Esophagus squamous epithelium (tissue), 5 donors: ENCODE results near the gene ADAMTS3. TPM values are rescaled to one million over a fixed set of nuclear protein-coding genes. Genes with fewer than 3 reads are reported as not detected.

Experiments
- DNase-seq: peaks from one replicate; lab custom pipeline; 2025; lab: John Stamatoyannopoulos, UW
- H3K27ac ChIP-seq, 4 donors: fragments of 200-600 bp; sonication (generic); one replicate each; pipeline ENCODE4 v1.5.1; 2016 to 2019; ENCODE audit warnings: mild to moderate bottlenecking in 1 of 4
- H3K27me3 ChIP-seq, 4 donors: fragments of 200-600 bp; sonication (generic); 1 replicate in 3 of 4; 2 replicates in 1 of 4; pipeline versions ENCODE4 v1.5.1 to v1.6.0; 2017 to 2021; ENCODE audit warnings: antibody characterized with exemption in 1 of 4
- H3K36me3 ChIP-seq, 3 donors: fragments of 200-600 bp; sonication (generic); one replicate each; pipeline ENCODE4 v1.5.1; 2016 to 2019
- H3K4me1 ChIP-seq, 3 donors: fragments of 200-600 bp; sonication (generic); one replicate each; pipeline ENCODE4 v1.5.1; 2017 to 2019
- H3K4me3 ChIP-seq, 4 donors: fragments of 200-600 bp; sonication (generic); 1 replicate in 3 of 4; 2 replicates in 1 of 4; pipeline ENCODE4 v1.5.1; 2016 to 2019; ENCODE audit warnings: mild to moderate bottlenecking in 2 of 4, moderate library complexity in 1 of 4
- H3K9me3 ChIP-seq, 3 donors: fragments of 200-600 bp; sonication (generic); one replicate each; pipeline ENCODE4 v1.5.1; 2016 to 2019
- POLR2A ChIP-seq, 4 donors: fragments of 450-650 bp; IDR thresholded peaks; one replicate each; pipeline ENCODE4 v1.6.1; 2017; ENCODE audit warnings: antibody characterized with exemption in 4 of 4, mild to moderate bottlenecking in 4 of 4, moderate library complexity in 3 of 4
- WGBS, 2 donors: methylation state at CpG; one replicate each; pipeline ENCODE4 v1.1.5; 2018; 5-methylcytosine and 5-hydroxymethylcytosine counted together
- intact Hi-C: fragments of 100-400 bp; cut with DNase I; formaldehyde crosslinking; loops from one replicate; pipeline ENCODE4 v1.15.0; 2022
- total RNA-seq, 4 donors: library from RNA; depleted of rRNA; stranded (reverse); fragments of >200 nt; gene quantifications; one replicate each; pipeline ENCODE4 v1.1.0, GENCODE V29; 2016
- TF ChIP-seq, protein P1 (sequence below), 6 experiments: fragments of 450-650 bp in 4 of 6; fragments of 200-600 bp in 2 of 6; sonication (generic) in 2 of 6; IDR thresholded peaks; one replicate each; pipeline ENCODE4 v1.5.1; 2016 to 2019; ENCODE audit warnings: antibody characterized with exemption in 6 of 6, mild to moderate bottlenecking in 4 of 6, moderate library complexity in 4 of 6
- donor health status: DM: yes; HTN: yes; CAD: no.

Gene ADAMTS3
- total RNA-seq, 4 donors from 2014 or later: 0.15 to 0.57 (median 0.18) TPM; not detected in 1

- H3K27ac ChIP-seq: no peak overlapping the region
- TF ChIP-seq POLR2A (IDR thresholded peaks at IDR 0.05): no peak
- TF ChIP-seq, protein P1, sequence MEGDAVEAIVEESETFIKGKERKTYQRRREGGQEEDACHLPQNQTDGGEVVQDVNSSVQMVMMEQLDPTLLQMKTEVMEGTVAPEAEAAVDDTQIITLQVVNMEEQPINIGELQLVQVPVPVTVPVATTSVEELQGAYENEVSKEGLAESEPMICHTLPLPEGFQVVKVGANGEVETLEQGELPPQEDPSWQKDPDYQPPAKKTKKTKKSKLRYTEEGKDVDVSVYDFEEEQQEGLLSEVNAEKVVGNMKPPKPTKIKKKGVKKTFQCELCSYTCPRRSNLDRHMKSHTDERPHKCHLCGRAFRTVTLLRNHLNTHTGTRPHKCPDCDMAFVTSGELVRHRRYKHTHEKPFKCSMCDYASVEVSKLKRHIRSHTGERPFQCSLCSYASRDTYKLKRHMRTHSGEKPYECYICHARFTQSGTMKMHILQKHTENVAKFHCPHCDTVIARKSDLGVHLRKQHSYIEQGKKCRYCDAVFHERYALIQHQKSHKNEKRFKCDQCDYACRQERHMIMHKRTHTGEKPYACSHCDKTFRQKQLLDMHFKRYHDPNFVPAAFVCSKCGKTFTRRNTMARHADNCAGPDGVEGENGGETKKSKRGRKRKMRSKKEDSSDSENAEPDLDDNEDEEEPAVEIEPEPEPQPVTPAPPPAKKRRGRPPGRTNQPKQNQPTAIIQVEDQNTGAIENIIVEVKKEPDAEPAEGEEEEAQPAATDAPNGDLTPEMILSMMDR (IDR thresholded peaks at IDR 0.05): no peak
- WGBS, 2 donors: 86 to 88% methylated on average over 2 to 3 of the region's 3 CpGs
- H3K36me3 ChIP-seq: no peaks in the 10 kb centered on the region
- no peak for DNase-seq
- H3K4me3 ChIP-seq: no peak overlapping the region
- H3K9me3 ChIP-seq: no peaks in the 10 kb centered on the region
- no peaks in the 10 kb centered on the region for H3K27me3 ChIP-seq
- intact Hi-C loops: no loop called here
- H3K4me1 ChIP-seq: no peaks in the 10 kb centered on the region
These were observed 285.7 kb downstream of the ADAMTS3 start for GRCh38 chr4:72283357-72283756.

DNA sequence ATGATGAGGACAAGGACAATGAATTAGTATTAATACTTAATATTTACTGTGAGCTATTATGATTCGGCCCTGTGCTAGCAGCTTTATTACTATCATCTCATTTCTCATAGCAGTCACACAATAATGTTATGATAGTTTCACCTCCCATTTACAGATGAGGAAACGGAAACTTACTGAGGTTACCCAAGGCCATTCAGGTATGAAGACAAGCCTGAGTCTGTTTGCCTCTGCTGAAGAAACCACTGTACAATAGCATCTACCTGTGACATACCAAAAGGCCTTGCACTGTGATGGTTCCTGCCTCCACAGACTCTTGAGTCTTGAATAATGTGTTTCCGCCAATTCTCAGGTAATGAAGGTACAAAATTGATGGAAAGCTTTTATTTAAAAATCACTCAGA is 288.8 kb downstream of the ADAMTS3 start:
- Histone ChIP-seq H3K4me1 (no peaks in the 10 kb centered on the region), H3K36me3 (no peaks in the 10 kb centered on the region), H3K9me3 (no peaks in the 10 kb centered on the region), H3K27ac (no peak overlapping the region), H3K27me3 (no peaks in the 10 kb centered on the region), H3K4me3 (no peak overlapping the region)
- no peak for TF ChIP-seq POLR2A (IDR thresholded peaks at IDR 0.05)
- TF ChIP-seq, protein P1 (IDR thresholded peaks at IDR 0.05): no peak
- intact Hi-C loops: no loop called here
- WGBS, 2 donors: 86 to 90% methylated on average over 3 of the region's 3 CpGs
- no peak for DNase-seq

GRCh38 chr4:72275381-72275780 is 293.6 kb downstream of the ADAMTS3 start:
- Histone ChIP-seq H3K27me3 (no peaks in the 10 kb centered on the region), H3K27ac (no peak overlapping the region), H3K9me3 (peaks cover 0 to 4% (median 0%) of the 10 kb centered on the region in 3 donors), H3K4me1 (no peaks in the 10 kb centered on the region), H3K36me3 (no peaks in the 10 kb centered on the region), H3K4me3 (no peak overlapping the region)
- intact Hi-C loops: no loop called here
- 79 to 87% methylated on average over 1 of the region's 1 CpG for WGBS, 2 donors
- TF ChIP-seq, protein P1 (IDR thresholded peaks at IDR 0.05): no peak
- TF ChIP-seq POLR2A (IDR thresholded peaks at IDR 0.05): no peak
- DNase-seq: no peak

DNA sequence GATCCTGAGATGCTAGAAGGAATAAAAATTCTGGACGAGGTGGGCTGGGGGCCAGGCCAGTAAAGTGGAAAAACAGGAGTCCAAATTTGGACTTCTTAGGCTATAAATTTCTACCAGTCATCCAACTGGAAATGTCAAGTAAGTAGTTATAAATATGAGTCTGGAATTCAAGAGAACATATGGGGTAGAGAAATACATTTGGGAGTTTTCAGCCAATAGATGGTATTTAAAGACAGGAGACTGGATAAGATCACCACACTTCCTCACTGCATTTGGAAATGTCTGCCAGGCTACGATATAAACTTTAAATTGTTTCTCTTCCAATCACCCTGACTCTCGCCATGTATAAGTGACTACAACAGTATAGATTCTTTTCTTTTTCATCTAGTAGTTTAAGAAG is 294.8 kb downstream of the ADAMTS3 start:
- Histone ChIP-seq H3K4me1 (no peaks in the 10 kb centered on the region), H3K27me3 (no peaks in the 10 kb centered on the region), H3K27ac (no peak overlapping the region), H3K36me3 (no peaks in the 10 kb centered on the region), H3K4me3 (no peak overlapping the region), H3K9me3 (peaks cover 0 to 4% (median 0%) of the 10 kb centered on the region in 3 donors)
- 79 to 85% methylated on average over 3 of the region's 3 CpGs for WGBS, 2 donors
- intact Hi-C loops: no loop called here
- DNase-seq: no peak
- TF ChIP-seq POLR2A (IDR thresholded peaks at IDR 0.05): no peak
- TF ChIP-seq, protein P1 (IDR thresholded peaks at IDR 0.05): no peak

DNA sequence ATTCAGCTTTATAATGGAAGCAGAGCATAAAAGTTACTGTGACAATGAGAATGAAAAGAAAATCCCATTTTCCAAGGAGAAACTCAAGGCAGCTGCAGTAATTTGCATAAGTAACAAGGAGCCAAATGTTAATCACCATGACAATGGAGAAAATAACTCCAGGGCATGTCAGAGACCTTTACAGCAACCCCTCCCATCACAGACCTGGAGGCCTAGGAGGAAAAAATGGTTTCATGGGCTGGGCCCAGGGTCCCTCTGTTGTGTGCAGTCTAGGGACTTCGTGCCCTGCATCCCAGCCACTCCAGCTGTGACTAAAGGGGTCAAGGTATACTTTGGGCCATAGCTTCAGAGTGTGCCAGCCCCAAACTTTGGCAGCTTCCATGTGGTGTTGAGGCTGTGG is 313.8 kb downstream of the ADAMTS3 start:
- 67 to 100% methylated on average over 1 of the region's 1 CpG for WGBS, 2 donors
- no peak for DNase-seq
- Histone ChIP-seq H3K4me3 (no peak overlapping the region), H3K27ac (no peak overlapping the region), H3K27me3 (no peaks in the 10 kb centered on the region), H3K9me3 (peaks cover 0 to 14% (median 0%) of the 10 kb centered on the region in 3 donors), H3K4me1 (no peaks in the 10 kb centered on the region), H3K36me3 (no peaks in the 10 kb centered on the region)
- intact Hi-C loops: no loop called here
- no peak for TF ChIP-seq POLR2A (IDR thresholded peaks at IDR 0.05)
- TF ChIP-seq, protein P1 (IDR thresholded peaks at IDR 0.05): no peak
